GM19372 (cell line): ENCODE measurements around the gene PKD2L1.
A peak's percentile ranks its signal among the peaks of the same experiment; 100 is the strongest.

Experiments used
- ATAC-seq: cut with Tn5 transposase; IDR thresholded peaks from one replicate; pipeline ENCODE4 v1.9.1; 2021; ENCODE audit warnings: mild to moderate bottlenecking, low read depth, moderate library complexity; ENCODE audit not compliant: unreplicated experiment

The PKD2L1 gene

GRCh38 chr10:100356067-100357017 lies 26.3 kb upstream of the PKD2L1 start:
- ATAC-seq = no peak

- no peak for ATAC-seq
Measured at GRCh38 chr10:100355086-100355485, 25.1 kb upstream of the PKD2L1 start.

GRCh38 chr10:100353770-100354485 lies 23.9 kb upstream of the PKD2L1 start:
- ATAC-seq = no peak

GRCh38 chr10:100350914-100351485 lies 21.0 kb upstream of the PKD2L1 start:
- ATAC-seq = no peak

GRCh38 chr10:100349672-100350071 lies 19.6 kb upstream of the PKD2L1 start:
- no peak for ATAC-seq

GRCh38 chr10:100349087-100349486 lies 19.1 kb upstream of the PKD2L1 start:
- ATAC-seq = no peak

- ATAC-seq = no peak
Measured at GRCh38 chr10:100348389-100348927, 18.4 kb upstream of the PKD2L1 start.

GRCh38 chr10:100347568-100348195 lies 17.7 kb upstream of the PKD2L1 start:
- peak; percentile 6 for ATAC-seq

GRCh38 chr10:100346765-100347567 lies 16.9 kb upstream of the PKD2L1 start, which contains the start of gene SCD:
Gene SCD (plus strand): TSS chr10:100347233. CDS start chr10:100347505, 272 bp downstream.
- ATAC-seq = peak; percentile 82

GRCh38 chr10:100346351-100346764 lies 16.3 kb upstream of the PKD2L1 start:
- peak; percentile 41 for ATAC-seq

GRCh38 chr10:100345570-100346330 lies 15.7 kb upstream of the PKD2L1 start:
- ATAC-seq = no peak

GRCh38 chr10:100344241-100344788 lies 14.3 kb upstream of the PKD2L1 start:
- no peak for ATAC-seq

- ATAC-seq = no peak
Measured at GRCh38 chr10:100342627-100342972, 12.6 kb upstream of the PKD2L1 start.

GRCh38 chr10:100341953-100342626 lies 12.1 kb upstream of the PKD2L1 start:
- ATAC-seq = no peak

GRCh38 chr10:100340948-100341847 lies 11.2 kb upstream of the PKD2L1 start:
- no peak for ATAC-seq

GRCh38 chr10:100339236-100339635 lies 9.2 kb upstream of the PKD2L1 start:
- no peak for ATAC-seq

- no peak for ATAC-seq
Measured at GRCh38 chr10:100338434-100339036, 8.5 kb upstream of the PKD2L1 start.
